B cell (primary cell): ENCODE results near the gene RPL22.

Source experiments
- EZH2 ChIP-seq: IDR thresholded peaks from 2 replicates; pipeline ENCODE4 v1.6.1; 2012; ENCODE audit warnings: borderline replicate concordance, low read depth, mild to moderate bottlenecking, moderate library complexity, low read length; ENCODE audit not compliant: insufficient read depth, poor library complexity, severe bottlenecking
- TF ChIP-seq, protein P1 (sequence below): fragments of 200-600 bp; IDR thresholded peaks from one replicate; pipeline ENCODE4 v1.8.0; 2022; ENCODE audit warnings: antibody characterized with exemption, mild to moderate bottlenecking

DNA sequence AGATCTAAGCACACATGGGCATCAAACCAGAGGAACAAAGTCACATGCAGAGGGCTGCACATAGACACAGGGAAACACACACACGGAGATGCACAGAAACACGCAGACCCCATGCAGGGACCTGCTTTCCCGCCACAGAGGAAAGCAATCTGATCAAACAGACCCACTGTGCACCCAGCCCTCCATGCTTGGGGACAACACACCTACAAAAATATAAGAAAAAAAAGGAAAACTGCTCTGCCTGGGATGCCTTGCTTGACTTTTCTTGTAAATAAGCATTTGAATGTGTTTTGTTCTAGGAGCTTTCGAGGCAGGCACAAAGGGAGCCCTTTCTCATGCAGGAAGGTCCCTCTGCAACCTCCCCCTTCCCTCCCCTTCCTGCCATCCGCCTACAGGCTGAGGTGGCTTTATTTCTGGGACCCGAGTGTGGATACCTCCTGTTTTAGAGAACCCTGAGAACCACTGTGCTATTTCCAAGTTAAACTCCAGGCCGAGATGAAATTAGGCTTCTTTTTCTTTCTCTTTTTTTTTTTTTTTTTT is 39.9 kb upstream of the RPL22 start:
- TF ChIP-seq, protein P1, sequence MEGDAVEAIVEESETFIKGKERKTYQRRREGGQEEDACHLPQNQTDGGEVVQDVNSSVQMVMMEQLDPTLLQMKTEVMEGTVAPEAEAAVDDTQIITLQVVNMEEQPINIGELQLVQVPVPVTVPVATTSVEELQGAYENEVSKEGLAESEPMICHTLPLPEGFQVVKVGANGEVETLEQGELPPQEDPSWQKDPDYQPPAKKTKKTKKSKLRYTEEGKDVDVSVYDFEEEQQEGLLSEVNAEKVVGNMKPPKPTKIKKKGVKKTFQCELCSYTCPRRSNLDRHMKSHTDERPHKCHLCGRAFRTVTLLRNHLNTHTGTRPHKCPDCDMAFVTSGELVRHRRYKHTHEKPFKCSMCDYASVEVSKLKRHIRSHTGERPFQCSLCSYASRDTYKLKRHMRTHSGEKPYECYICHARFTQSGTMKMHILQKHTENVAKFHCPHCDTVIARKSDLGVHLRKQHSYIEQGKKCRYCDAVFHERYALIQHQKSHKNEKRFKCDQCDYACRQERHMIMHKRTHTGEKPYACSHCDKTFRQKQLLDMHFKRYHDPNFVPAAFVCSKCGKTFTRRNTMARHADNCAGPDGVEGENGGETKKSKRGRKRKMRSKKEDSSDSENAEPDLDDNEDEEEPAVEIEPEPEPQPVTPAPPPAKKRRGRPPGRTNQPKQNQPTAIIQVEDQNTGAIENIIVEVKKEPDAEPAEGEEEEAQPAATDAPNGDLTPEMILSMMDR, result no peak
- no peak for TF ChIP-seq EZH2
